ENCODE results near the gene WDR45.
A peak's percentile ranks its signal among the peaks of the same experiment; 100 is the strongest.
"Not testable (repeated sequence)": the region's sequence is repeated elsewhere in the genome, so short reads cannot be mapped to it uniquely, and the experiment has no call there.

The WDR45 gene

DNA sequence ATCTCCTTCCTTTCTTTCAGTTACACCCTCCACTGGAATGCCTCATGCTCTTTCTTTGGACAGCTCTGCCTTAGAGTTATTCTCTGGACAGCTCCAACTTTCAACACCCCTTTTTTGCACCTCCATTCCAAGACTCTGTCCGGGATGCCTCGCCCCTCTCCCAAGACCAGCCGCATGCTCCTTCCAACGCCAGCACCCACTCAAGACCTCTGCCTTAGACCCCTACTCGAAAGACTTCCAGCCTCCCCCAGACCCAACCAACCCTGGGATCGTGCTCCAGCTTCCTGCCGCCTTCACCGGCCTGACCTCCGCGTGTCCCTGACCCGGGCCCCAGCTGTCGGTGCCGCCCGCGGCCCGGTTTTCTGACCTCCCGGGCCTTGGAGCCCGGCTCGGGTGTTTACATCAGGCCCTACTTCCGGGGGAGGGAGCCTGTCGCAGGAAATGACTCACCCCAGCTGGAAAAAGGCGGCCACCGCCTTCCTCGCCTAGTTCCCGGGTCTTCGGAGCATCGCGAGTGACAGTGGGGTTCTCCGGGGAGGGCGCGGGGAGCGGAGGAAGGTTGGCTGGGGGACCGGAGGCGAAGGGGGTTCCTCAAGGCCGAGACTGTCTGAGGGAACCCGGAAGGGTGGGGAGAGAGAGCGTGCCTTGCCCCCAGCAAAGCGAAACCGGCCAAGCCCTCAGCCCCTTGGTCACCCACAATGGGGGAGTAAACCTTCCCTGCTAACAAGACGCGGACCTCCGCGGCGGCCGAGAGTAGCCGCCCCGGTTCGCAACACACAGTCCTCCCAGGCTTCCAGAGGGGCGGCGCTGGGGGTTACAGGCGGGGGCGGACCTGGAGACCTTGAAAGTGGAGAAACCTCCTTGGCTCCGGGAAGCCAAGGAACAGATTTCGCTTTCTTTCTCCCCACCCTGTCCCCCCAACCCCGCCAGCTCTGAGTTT, at the start of gene WDR45:
WDR45 (minus strand) TSS at position 399 of the 940 bp plus-strand sequence. CDS start 1,792 bp downstream, outside the sequence.
- DNase-seq (ENCODE audit: low spot score): peak; percentile 58

DNA sequence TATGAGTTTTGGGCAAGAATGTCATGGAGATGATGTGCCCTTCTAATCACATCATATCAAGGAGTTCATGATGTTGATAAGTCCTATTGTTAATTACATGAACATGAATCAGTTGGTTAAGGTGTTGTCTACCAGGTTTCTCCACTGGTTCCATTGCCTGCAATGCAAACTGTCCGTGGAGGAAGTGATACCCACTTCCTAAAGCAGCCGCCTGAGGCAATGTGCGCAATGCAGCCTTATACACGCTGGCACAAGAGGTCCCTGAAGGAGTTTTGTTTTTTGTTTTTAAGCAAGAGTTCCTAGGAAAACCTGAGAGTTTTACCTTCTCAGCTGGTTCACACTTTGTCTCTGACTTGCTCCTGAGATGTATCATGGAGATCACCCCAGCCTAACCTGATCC, 49.7 kb upstream of the WDR45 start:
- no peak for DNase-seq (ENCODE audit: low spot score)

DNA sequence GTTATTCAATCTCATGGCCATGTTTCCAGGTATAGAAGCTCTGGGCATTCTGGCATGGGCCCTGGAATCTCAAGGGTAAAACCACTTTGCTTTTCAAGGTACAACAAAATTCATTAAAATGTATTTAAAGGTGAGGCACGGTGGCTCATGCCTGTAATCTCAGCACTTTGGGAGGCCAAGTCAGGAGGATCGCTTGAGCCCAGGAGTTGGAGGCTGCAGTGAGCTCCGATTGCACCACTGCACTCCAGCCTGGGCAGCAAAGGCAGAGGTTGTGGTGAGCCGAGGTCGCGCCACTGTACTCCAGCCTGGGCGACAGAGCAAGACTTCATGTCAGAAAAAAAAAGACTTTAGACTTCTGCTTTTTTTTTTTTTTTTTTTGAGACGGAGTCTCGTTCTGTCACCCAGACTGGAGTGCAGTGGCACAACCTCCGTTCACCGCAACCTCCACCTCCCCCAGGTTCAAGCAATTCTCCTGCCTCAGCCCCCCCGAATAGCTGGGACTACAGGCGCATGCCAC, 48.1 kb upstream of the WDR45 start:
- DNase-seq (ENCODE audit: low spot score): not testable (repeated sequence)

GRCh38 chrX:49122499-49122898, 42.8 kb upstream of the WDR45 start:
- no peak for DNase-seq (ENCODE audit: low spot score)

- no peak for DNase-seq (ENCODE audit: low spot score)
Measured at GRCh38 chrX:49120091-49120490, 40.4 kb upstream of the WDR45 start.

GRCh38 chrX:49117581-49117980, 37.9 kb upstream of the WDR45 start:
- DNase-seq (ENCODE audit: low spot score): no peak

GRCh38 chrX:49116716-49117115, 37.0 kb upstream of the WDR45 start:
- DNase-seq (ENCODE audit: low spot score): no peak

DNA sequence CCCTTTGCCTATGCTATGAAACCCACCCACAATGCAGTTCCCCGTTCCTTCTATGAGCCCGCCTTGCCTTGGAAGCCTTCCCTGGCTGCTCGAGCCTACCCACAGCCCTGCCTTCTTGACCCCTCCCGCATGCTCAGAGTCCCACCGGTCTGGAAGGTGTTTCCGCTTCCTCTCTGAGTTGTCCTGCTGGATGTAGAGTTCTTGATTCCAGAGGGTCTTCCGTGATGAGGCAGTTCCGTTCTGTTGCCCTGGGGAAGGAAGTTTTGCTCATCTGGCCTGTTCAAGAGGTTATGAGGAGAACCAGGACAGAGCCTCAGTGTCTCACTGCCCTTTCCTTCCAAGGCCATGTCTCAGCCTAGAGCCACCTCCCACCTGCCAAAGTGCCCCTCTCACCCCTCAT, 36.4 kb upstream of the WDR45 start:
- no peak for DNase-seq (ENCODE audit: low spot score)

- no peak for DNase-seq (ENCODE audit: low spot score)
Measured at GRCh38 chrX:49111791-49112190, 32.1 kb upstream of the WDR45 start.

GRCh38 chrX:49110417-49110816, 30.7 kb upstream of the WDR45 start:
- DNase-seq (ENCODE audit: low spot score): no peak

DNA sequence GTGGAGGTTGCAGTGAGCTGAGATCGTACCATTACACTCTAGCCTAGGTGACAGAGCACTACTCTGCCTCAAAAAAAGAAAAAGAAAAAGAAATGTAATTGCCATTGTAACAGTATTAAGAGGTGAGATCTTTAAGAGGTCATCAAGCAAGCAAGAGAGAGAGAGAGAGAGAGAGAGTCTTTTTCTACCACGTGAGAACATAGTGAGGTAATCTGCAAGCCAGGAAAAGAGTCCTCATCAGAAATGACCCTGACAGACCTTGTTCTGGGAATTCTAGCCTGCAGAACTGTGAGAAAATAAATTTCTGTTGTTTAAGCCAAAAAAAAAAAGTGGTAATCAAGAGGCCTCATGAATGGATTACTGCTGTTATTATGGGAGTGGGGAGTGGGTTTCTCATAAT, 29.0 kb upstream of the WDR45 start:
- no peak for DNase-seq (ENCODE audit: low spot score)

GRCh38 chrX:49106930-49107329, 27.2 kb upstream of the WDR45 start:
- DNase-seq (ENCODE audit: low spot score): no peak

DNA sequence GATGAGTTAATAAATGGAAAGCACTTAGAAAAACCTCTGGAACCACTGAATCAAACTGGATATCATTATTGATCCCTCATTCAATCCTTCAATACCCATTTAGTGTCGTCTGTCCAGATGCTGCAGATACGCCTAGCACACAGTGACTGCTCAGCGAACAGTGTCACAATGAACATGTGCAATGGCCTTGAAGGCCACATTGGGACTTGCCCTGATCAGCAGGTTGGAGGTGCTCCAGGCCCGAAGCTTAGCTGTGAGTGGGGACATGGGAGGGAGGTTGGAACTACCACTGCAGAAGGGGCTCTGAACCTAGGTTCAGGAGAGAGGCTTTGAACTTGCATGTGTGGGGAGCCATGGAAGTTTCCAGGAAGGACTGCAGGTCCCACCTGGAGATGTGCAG, 26.6 kb upstream of the WDR45 start:
- DNase-seq (ENCODE audit: low spot score): no peak

GRCh38 chrX:49103637-49104036, 23.9 kb upstream of the WDR45 start:
- no peak for DNase-seq (ENCODE audit: low spot score)

- DNase-seq (ENCODE audit: low spot score): no peak
Measured at GRCh38 chrX:49102190-49102589, 22.5 kb upstream of the WDR45 start.

DNA sequence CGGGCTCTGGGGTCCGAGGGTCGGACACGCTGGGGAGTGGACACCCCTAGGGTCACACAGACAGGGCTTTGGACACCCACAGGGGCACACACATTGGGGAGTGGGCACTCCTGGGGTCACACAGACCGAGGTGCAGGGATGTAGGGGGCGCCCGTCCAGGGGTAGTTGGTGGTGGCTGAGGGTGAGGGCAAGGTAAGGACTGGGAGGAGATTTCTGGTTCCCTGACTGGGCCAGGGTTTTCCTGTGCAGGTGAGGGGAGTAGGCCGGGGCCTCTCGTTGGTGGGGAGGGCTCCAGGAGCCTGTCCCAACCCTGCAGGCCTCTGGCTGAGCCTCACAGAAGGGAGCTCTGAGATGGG, 21.9 kb upstream of the WDR45 start:
- DNase-seq (ENCODE audit: low spot score): no peak

DNA sequence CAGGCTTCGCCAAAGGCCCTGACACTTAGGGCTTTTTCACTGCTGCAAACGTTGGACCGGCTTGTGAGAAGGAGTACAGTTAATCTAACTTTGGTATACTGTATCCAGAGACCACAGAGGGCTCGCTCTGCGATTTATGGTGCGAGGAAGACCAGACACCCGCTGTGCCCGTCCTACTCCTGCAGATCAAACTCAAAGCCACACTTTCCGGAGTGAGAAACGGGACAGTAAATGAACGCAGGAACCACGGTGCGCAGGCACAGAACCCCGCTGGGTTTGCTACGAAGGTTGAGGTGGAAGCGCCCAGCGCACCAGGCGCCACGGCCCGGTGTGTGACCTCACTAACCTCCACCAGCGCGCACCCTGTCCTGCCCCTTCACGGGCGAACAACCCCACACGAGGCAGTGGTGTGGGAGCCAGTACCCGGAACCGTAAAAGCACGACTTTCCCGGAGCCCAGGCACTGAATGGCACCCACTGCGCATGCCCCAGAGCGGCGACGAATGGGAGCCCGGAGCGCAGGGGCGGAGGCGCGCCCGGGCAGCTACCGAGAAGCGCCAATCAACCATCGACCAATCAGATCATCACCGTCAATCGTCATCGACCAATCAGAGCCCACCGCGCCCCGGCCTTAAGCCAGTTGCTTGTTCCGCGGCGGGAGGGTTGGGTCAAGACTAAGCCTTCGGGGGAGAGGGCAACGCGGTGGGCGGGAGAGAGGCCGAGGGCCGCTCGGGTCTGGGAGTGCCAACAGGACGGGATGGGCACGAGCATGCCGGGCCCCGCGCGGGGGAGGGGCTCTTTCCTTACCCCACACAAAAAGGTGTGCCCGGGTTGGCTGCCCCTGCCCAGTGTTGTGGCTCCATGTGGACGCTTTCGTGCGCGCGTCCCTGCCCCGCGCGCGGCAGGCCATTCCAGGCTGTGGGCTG, 21.3 kb upstream of the WDR45 start:
- peak; percentile 88 for DNase-seq (ENCODE audit: low spot score)

DNA sequence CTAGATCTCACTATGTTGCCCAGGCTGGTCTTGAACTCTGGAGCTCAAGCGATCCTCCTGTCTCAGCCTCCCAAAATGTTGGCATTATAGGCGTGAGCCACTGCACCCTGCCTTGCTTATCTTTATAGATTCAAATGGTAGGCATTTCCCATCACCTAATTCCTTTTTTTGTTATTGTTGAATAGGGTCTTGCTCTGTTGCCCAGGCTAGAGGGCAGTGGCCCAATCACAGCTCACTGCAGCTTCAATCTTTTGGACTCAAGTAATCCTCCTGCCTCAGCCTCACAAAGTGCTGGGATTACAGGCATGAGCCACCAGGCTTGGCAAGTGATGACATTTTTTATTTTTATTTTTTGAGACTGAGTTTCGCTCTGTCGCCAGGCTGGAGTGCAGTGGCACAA, 16.7 kb upstream of the WDR45 start:
- no peak for DNase-seq (ENCODE audit: low spot score)

DNA sequence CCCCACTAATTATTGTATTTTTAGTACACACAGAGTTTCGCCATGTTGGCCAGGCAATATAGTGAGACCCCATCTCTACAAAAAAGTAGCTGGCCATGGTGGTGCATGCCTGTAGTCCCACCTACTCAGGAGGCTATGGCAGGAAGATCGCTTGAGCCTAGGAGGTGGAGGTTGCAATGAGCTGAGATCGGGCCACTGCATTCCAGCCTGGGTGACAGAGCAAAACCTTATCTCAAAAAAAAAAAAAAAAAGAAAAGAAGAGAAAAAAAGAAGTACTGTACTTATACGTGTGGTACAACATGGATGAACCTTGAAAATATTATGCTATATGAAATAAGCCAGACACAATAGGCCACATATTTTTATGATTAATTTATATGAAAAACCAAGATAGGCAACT, 9.9 kb upstream of the WDR45 start:
- DNase-seq (ENCODE audit: low spot score): no peak

GRCh38 chrX:49082271-49082871, 2.7 kb upstream of the WDR45 start:
- DNase-seq (ENCODE audit: low spot score): no peak

GRCh38 chrX:49077941-49078340, 1.7 kb downstream of the WDR45 start:
- no peak for DNase-seq (ENCODE audit: low spot score)

DNA sequence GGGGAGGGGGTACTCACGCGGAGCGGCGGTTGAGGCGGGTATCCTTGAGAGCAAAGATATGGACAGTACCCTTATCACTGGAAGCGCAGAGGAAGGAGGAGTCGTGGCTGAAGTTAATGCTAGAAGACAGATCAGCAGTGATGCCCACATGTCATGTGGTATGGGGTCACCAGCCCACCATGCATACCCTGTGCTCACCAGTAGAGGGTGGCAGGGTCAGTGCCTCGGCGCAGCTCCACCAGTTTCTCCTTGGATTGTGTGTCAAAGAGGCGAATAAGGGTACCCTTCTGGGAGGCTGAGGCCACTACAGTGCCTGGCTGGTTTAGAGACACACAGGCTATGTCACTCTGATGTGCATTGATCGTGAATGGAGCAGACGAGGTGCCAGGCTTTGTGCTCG, 4.3 kb downstream of the WDR45 start:
- DNase-seq (ENCODE audit: low spot score): no peak
